HG02885 (cell line): ENCODE results near the gene VSIG10.
"Not testable (repeated sequence)": the region's sequence is repeated elsewhere in the genome, so short reads cannot be mapped to it uniquely, and the experiment has no call there.

Experiments
- ATAC-seq: cut with Tn5 transposase; IDR thresholded peaks from one replicate; pipeline ENCODE4 v1.9.1; 2021; ENCODE audit warnings: mild to moderate bottlenecking; ENCODE audit not compliant: unreplicated experiment, poor library complexity

The VSIG10 gene

GRCh38 chr12:118035190-118036041 lies 68.4 kb downstream of the VSIG10 start:
- peak; percentile 82 for ATAC-seq

GRCh38 chr12:118034429-118035189 lies 69.2 kb downstream of the VSIG10 start:
- no peak for ATAC-seq

GRCh38 chr12:118033902-118034301 lies 69.9 kb downstream of the VSIG10 start:
- ATAC-seq, result no peak

GRCh38 chr12:118033323-118033722 lies 70.5 kb downstream of the VSIG10 start:
- ATAC-seq, result no peak

- ATAC-seq, result no peak
Measured at GRCh38 chr12:118032188-118032587, 71.6 kb downstream of the VSIG10 start.

- no peak for ATAC-seq
Measured at GRCh38 chr12:118029166-118029565, 74.6 kb downstream of the VSIG10 start.

- no peak for ATAC-seq
Measured at GRCh38 chr12:118025168-118025567, 78.6 kb downstream of the VSIG10 start.

- ATAC-seq, result no peak
Measured at GRCh38 chr12:118023301-118023860, 80.4 kb downstream of the VSIG10 start.

GRCh38 chr12:118022728-118023109 lies 81.1 kb downstream of the VSIG10 start:
- no peak for ATAC-seq

GRCh38 chr12:118022097-118022727 lies 81.6 kb downstream of the VSIG10 start:
- not testable (repeated sequence) for ATAC-seq

- ATAC-seq, result no peak
Measured at GRCh38 chr12:118020036-118020435, 83.8 kb downstream of the VSIG10 start.

GRCh38 chr12:118017926-118018325 lies 85.9 kb downstream of the VSIG10 start:
- ATAC-seq, result no peak

GRCh38 chr12:118016424-118017264 lies 87.2 kb downstream of the VSIG10 start, which contains the start of gene RFC5:
Gene RFC5 (plus strand): TSS chr12:118016703. CDS start chr12:118016828, 125 bp downstream.
- peak; percentile 98 for ATAC-seq

- ATAC-seq, result no peak
Measured at GRCh38 chr12:118015944-118016343, 87.9 kb downstream of the VSIG10 start.

- no peak for ATAC-seq
Measured at GRCh38 chr12:118015306-118015705, 88.5 kb downstream of the VSIG10 start.
